Neural progenitor cell (in vitro differentiated cells): ENCODE results near the gene ZNF141. TPM values are rescaled to one million over a fixed set of nuclear protein-coding genes. Genes with fewer than 3 reads are reported as not detected.
A peak's percentile ranks its signal among the peaks of the same experiment; 100 is the strongest.

Source experiments
- DNase-seq: peaks from one replicate; pipeline ENCODE4 v3.0.0-alpha.2; 2016; ENCODE audit warnings: low spot score
- H2AFZ ChIP-seq: fragments of 200-600 bp; sonication (generic); replicated peaks from 2 replicates; pipeline ENCODE4 v1.6.1; 2016; ENCODE audit warnings: antibody characterized with exemption
- H3F3A ChIP-seq: fragments of 200-600 bp; sonication (generic); 2 replicates; pipeline ENCODE4 v1.6.1; 2016; ENCODE audit warnings: antibody characterized with exemption, low read depth
- H3K27ac ChIP-seq: fragments of 200-600 bp; sonication (generic); 2 replicates; pipeline ENCODE4 v1.5.1; 2016; ENCODE audit warnings: mild to moderate bottlenecking
- H3K27me3 ChIP-seq: fragments of 200-600 bp; sonication (generic); 2 replicates; pipeline ENCODE4 v1.6.1; 2016; ENCODE audit warnings: mild to moderate bottlenecking, moderate library complexity
- H3K36me3 ChIP-seq: fragments of 200-600 bp; sonication (generic); 2 replicates; pipeline ENCODE4 v1.5.1; 2016
- H3K4me1 ChIP-seq: fragments of 200-600 bp; sonication (generic); 2 replicates; pipeline ENCODE4 v1.6.1; 2016; ENCODE audit warnings: mixed run types
- H3K4me2 ChIP-seq: fragments of 200-600 bp; sonication (generic); 2 replicates; pipeline ENCODE4 v1.6.1; 2016
- H3K4me3 ChIP-seq: fragments of 200-600 bp; sonication (generic); 2 replicates; pipeline ENCODE4 v1.5.1; 2016
- H3K79me2 ChIP-seq: fragments of 200-600 bp; sonication (generic); 2 replicates; pipeline ENCODE4 v1.6.1; 2016; ENCODE audit warnings: low read depth
- H3K9ac ChIP-seq: fragments of 200-600 bp; sonication (generic); 2 replicates; pipeline ENCODE4 v1.6.1; 2016
- H3K9me3 ChIP-seq: fragments of 200-600 bp; sonication (generic); 2 replicates; pipeline ENCODE4 v1.5.1; 2016; ENCODE audit warnings: low read depth
- H4K20me1 ChIP-seq: fragments of 200-600 bp; sonication (generic); 2 replicates; pipeline ENCODE4 v1.6.1; 2016; ENCODE audit warnings: low read depth
- H3K27ac Mint-ChIP-seq: 3 replicates; pipeline ENCODE4 v1.8.0; 2021; ENCODE audit warnings: mixed read lengths
- H3K27me3 Mint-ChIP-seq: 2 replicates; pipeline ENCODE4 v1.8.0; 2022; ENCODE audit warnings: low read depth, mild to moderate bottlenecking, inconsistent platforms, moderate library complexity, mixed read lengths; ENCODE audit not compliant: insufficient read depth
- H3K36me3 Mint-ChIP-seq: 3 replicates; pipeline ENCODE4 v1.8.0; 2021; ENCODE audit warnings: mixed read lengths
- H3K4me1 Mint-ChIP-seq: 3 replicates; pipeline ENCODE4 v1.8.0; 2021; ENCODE audit warnings: mixed read lengths
- H3K4me3 Mint-ChIP-seq: 3 replicates; pipeline ENCODE4 v1.8.0; 2021; ENCODE audit warnings: mild to moderate bottlenecking, moderate library complexity, mixed read lengths
- H3K9me3 Mint-ChIP-seq: 3 replicates; pipeline ENCODE4 v1.8.0; 2020; ENCODE audit warnings: mixed read lengths
- CTCF ChIP-seq: fragments of 200-600 bp; sonication (generic); IDR thresholded peaks from 2 replicates; pipeline ENCODE4 v1.5.1; 2017; ENCODE audit warnings: antibody characterized with exemption, mild to moderate bottlenecking
- EZH2 ChIP-seq: fragments of 200-600 bp; sonication (generic); IDR thresholded peaks from 2 replicates; pipeline ENCODE4 v1.6.1; 2017; ENCODE audit warnings: antibody characterized with exemption, mild to moderate bottlenecking, moderate library complexity
- EZH2phosphoT487 ChIP-seq: fragments of 200-600 bp; sonication (generic); IDR thresholded peaks from 2 replicates; pipeline ENCODE4 v1.6.1; 2017; ENCODE audit warnings: antibody characterized with exemption
- total RNA-seq: library from RNA; depleted of rRNA; stranded (reverse); fragments of >200 nt; gene quantifications from 2 replicates; pipeline ENCODE4 v1.2.3, GENCODE V29; 2015; ENCODE audit warnings: low replicate concordance

Gene ZNF141
- total RNA-seq, 1 donor from 2014 or later: 60.5 TPM

GRCh38 chr4:309807-310206, 27.8 kb upstream of the ZNF141 start:
- H3K9ac ChIP-seq: no peak overlapping the region
- TF ChIP-seq EZH2: no peak
- peaks cover 2% of the 10 kb centered on the region for H3K27me3 Mint-ChIP-seq

GRCh38 chr4:314296-314903, 23.2 kb upstream of the ZNF141 start:
- Histone ChIP-seq H3K9me3 (peaks cover 8% of the 10 kb centered on the region), H3K36me3 (no peaks in the 10 kb centered on the region), H3F3A (no peaks in the 10 kb centered on the region), H3K79me2 (no peaks in the 10 kb centered on the region), H3K27ac (no peak overlapping the region), H3K4me1 (no peaks in the 10 kb centered on the region), H3K27me3 (no peaks in the 10 kb centered on the region), H4K20me1 (no peaks in the 10 kb centered on the region), H3K9ac (no peak overlapping the region), H3K4me2 (no peak overlapping the region), H3K4me3 (no peak overlapping the region), H2AFZ (no peak overlapping the region)
- peaks cover 2% of the 10 kb centered on the region for H3K27me3 Mint-ChIP-seq
- H3K9me3 Mint-ChIP-seq: peaks cover 58% of the 10 kb centered on the region
- H3K27ac Mint-ChIP-seq: no peak overlapping the region
- TF ChIP-seq EZH2: no peak
- no peak for TF ChIP-seq EZH2phosphoT487
- TF ChIP-seq CTCF: no peak
- H3K4me3 Mint-ChIP-seq: no peak overlapping the region
- no peaks in the 10 kb centered on the region for H3K36me3 Mint-ChIP-seq
- no peaks in the 10 kb centered on the region for H3K4me1 Mint-ChIP-seq
- DNase-seq: no peak

More at GRCh38 chr4:309807-310206, 27.8 kb upstream of the ZNF141 start:
- Mint-ChIP-seq H3K27ac (no peak overlapping the region), H3K4me1 (no peaks in the 10 kb centered on the region), H3K4me3 (no peak overlapping the region), H3K9me3 (peaks cover 40% of the 10 kb centered on the region), H3K36me3 (no peaks in the 10 kb centered on the region)
- no peaks in the 10 kb centered on the region for H3K4me1 ChIP-seq
- peaks cover 8% of the 10 kb centered on the region for H3K9me3 ChIP-seq
- H3K27ac ChIP-seq: no peak overlapping the region
- no peak for DNase-seq
- H3K4me3 ChIP-seq: no peak overlapping the region
- no peak overlapping the region for H2AFZ ChIP-seq
- H3K36me3 ChIP-seq: no peaks in the 10 kb centered on the region
- H3K4me2 ChIP-seq: no peak overlapping the region
- no peaks in the 10 kb centered on the region for H4K20me1 ChIP-seq
- no peaks in the 10 kb centered on the region for H3K79me2 ChIP-seq
- H3F3A ChIP-seq: no peaks in the 10 kb centered on the region
- no peaks in the 10 kb centered on the region for H3K27me3 ChIP-seq

- Mint-ChIP-seq H3K36me3 (no peaks in the 10 kb centered on the region), H3K4me1 (no peaks in the 10 kb centered on the region), H3K27me3 (peaks cover 6% of the 10 kb centered on the region), H3K4me3 (no peak overlapping the region), H3K27ac (no peak overlapping the region), H3K9me3 (peaks cover 34% of the 10 kb centered on the region)
- DNase-seq: no peak
- H3K27ac ChIP-seq: no peak overlapping the region
- no peak overlapping the region for H2AFZ ChIP-seq
- no peaks in the 10 kb centered on the region for H3K36me3 ChIP-seq
- no peaks in the 10 kb centered on the region for H3K27me3 ChIP-seq
- H3K4me2 ChIP-seq: no peak overlapping the region
- no peak overlapping the region for H3K9ac ChIP-seq
- H3K9me3 ChIP-seq: peaks cover 3% of the 10 kb centered on the region
- no peak for TF ChIP-seq CTCF
- TF ChIP-seq EZH2phosphoT487: no peak
- no peak for TF ChIP-seq EZH2
- no peaks in the 10 kb centered on the region for H3K4me1 ChIP-seq
- H3F3A ChIP-seq: no peaks in the 10 kb centered on the region
- H4K20me1 ChIP-seq: no peaks in the 10 kb centered on the region
- H3K79me2 ChIP-seq: no peaks in the 10 kb centered on the region
- H3K4me3 ChIP-seq: no peak overlapping the region
Observed at GRCh38 chr4:328729-329128, 8.9 kb upstream of the ZNF141 start.

- Histone ChIP-seq H3K9me3 (no peaks in the 10 kb centered on the region), H3K27ac (no peak overlapping the region), H4K20me1 (peaks cover 10% of the 10 kb centered on the region), H3K36me3 (no peaks in the 10 kb centered on the region), H3K9ac (no peak overlapping the region), H3K27me3 (peaks cover 24% of the 10 kb centered on the region), H3K79me2 (peaks cover 27% of the 10 kb centered on the region), H2AFZ (no peak overlapping the region), H3K4me1 (no peaks in the 10 kb centered on the region), H3K4me2 (no peak overlapping the region), H3F3A (peaks cover 3% of the 10 kb centered on the region), H3K4me3 (no peak overlapping the region)
- Mint-ChIP-seq H3K27ac (no peak overlapping the region), H3K9me3 (peaks cover 57% of the 10 kb centered on the region), H3K27me3 (peaks cover 14% of the 10 kb centered on the region), H3K36me3 (peaks cover 29% of the 10 kb centered on the region), H3K4me3 (peak overlapping the region; percentile 75), H3K4me1 (peaks cover 8% of the 10 kb centered on the region)
- no peak for DNase-seq
- TF ChIP-seq EZH2phosphoT487: no peak
- no peak for TF ChIP-seq EZH2
- TF ChIP-seq CTCF: no peak
Observed at GRCh38 chr4:335515-335914, 2.1 kb upstream of the ZNF141 start.
